ENCODE measurements around the gene PLB1.

GRCh38 chr2:28515176-28515751 lies 19.4 kb downstream of the PLB1 start:
- TF ChIP-seq, protein P1, sequence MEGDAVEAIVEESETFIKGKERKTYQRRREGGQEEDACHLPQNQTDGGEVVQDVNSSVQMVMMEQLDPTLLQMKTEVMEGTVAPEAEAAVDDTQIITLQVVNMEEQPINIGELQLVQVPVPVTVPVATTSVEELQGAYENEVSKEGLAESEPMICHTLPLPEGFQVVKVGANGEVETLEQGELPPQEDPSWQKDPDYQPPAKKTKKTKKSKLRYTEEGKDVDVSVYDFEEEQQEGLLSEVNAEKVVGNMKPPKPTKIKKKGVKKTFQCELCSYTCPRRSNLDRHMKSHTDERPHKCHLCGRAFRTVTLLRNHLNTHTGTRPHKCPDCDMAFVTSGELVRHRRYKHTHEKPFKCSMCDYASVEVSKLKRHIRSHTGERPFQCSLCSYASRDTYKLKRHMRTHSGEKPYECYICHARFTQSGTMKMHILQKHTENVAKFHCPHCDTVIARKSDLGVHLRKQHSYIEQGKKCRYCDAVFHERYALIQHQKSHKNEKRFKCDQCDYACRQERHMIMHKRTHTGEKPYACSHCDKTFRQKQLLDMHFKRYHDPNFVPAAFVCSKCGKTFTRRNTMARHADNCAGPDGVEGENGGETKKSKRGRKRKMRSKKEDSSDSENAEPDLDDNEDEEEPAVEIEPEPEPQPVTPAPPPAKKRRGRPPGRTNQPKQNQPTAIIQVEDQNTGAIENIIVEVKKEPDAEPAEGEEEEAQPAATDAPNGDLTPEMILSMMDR (conservative IDR thresholded peaks at IDR 0.05; ENCODE audit: low read depth, low read length): no peak
- TF ChIP-seq EZH2 (IDR thresholded peaks at IDR 0.05; ENCODE audit: low read length, unreplicated experiment) (no peak), EZH2phosphoT487 (IDR thresholded peaks at IDR 0.05; ENCODE audit: borderline replicate concordance, low read length) (no peak)
